NOMO-1 treated with dmso at 0.1 percent for 144 hours (cell line): ENCODE results near the gene JAZF1.

Experiments used
- DNase-seq: peaks from one replicate; lab custom pipeline; 2025; ENCODE audit not compliant: unreplicated experiment; lab: John Stamatoyannopoulos, UW

JAZF1 gene

GRCh38 chr7:28052933-28053332, 127.7 kb downstream of the JAZF1 start:
- DNase-seq, result no peak

GRCh38 chr7:28048694-28049093, 131.9 kb downstream of the JAZF1 start:
- DNase-seq, result no peak

- DNase-seq, result no peak
Measured at GRCh38 chr7:28046035-28046434, 134.6 kb downstream of the JAZF1 start.

GRCh38 chr7:28045592-28045991, 135.0 kb downstream of the JAZF1 start:
- no peak for DNase-seq

- no peak for DNase-seq
Measured at GRCh38 chr7:28044825-28045224, 135.8 kb downstream of the JAZF1 start.

- DNase-seq, result no peak
Measured at GRCh38 chr7:28042721-28043120, 137.9 kb downstream of the JAZF1 start.

GRCh38 chr7:28041508-28042314, 138.9 kb downstream of the JAZF1 start:
- DNase-seq, result no peak

- DNase-seq, result no peak
Measured at GRCh38 chr7:28038175-28038797, 142.3 kb downstream of the JAZF1 start.

GRCh38 chr7:28037220-28038010, 143.2 kb downstream of the JAZF1 start:
- peak; percentile 45 for DNase-seq

- no peak for DNase-seq
Measured at GRCh38 chr7:28036696-28037095, 143.9 kb downstream of the JAZF1 start.

GRCh38 chr7:28033386-28033785, 147.2 kb downstream of the JAZF1 start:
- DNase-seq, result no peak

GRCh38 chr7:28032738-28033380, 147.7 kb downstream of the JAZF1 start:
- no peak for DNase-seq

GRCh38 chr7:28029051-28029450, 151.5 kb downstream of the JAZF1 start:
- no peak for DNase-seq

GRCh38 chr7:28028471-28028870, 152.1 kb downstream of the JAZF1 start:
- no peak for DNase-seq

- DNase-seq, result no peak
Measured at GRCh38 chr7:28026237-28026636, 154.4 kb downstream of the JAZF1 start.

- DNase-seq, result no peak
Measured at GRCh38 chr7:28024786-28025334, 155.7 kb downstream of the JAZF1 start.

GRCh38 chr7:28020302-28020940, 160.2 kb downstream of the JAZF1 start:
- no peak for DNase-seq

GRCh38 chr7:28018856-28019465, 161.6 kb downstream of the JAZF1 start:
- DNase-seq, result no peak

GRCh38 chr7:28018446-28018845, 162.1 kb downstream of the JAZF1 start:
- no peak for DNase-seq

- no peak for DNase-seq
Measured at GRCh38 chr7:28018020-28018419, 162.6 kb downstream of the JAZF1 start.
